CD8-positive, alpha-beta memory T cell (primary cell): ENCODE results near the gene ANKRD23. TPM values are rescaled to one million over a fixed set of nuclear protein-coding genes. Genes with fewer than 3 reads are reported as not detected.

ENCODE experiments used
- CTCF ChIA-PET: fragments of 350-600 bp; sonication (Branson Sonifier 250); formaldehyde crosslinking; loops from one replicate; lab custom pipeline; 2021; ENCODE audit warnings: antibody characterized with exemption; lab: Charles Lee
- POLR2A ChIA-PET: fragments of 350-600 bp; sonication (Branson Sonifier 250); formaldehyde crosslinking; loops from one replicate; lab custom pipeline; 2021; ENCODE audit warnings: antibody characterized with exemption; lab: Charles Lee
- DNase-seq, 5 donors: peaks; one replicate each; pipeline versions ENCODE4 v3.0.0 to v3.0.0-alpha.2; 2020 to 2022; ENCODE audit warnings: mixed read lengths in 1 of 5
- H3K27ac ChIP-seq: one replicate; pipeline ENCODE4 v1.7.0; 2013; ENCODE audit warnings: low read depth, mild to moderate bottlenecking, low read length, moderate library complexity
- H3K27me3 ChIP-seq: 2 replicates; pipeline ENCODE4 v1.7.0; 2013; ENCODE audit warnings: low read length, mild to moderate bottlenecking; ENCODE audit not compliant: insufficient read depth, poor library complexity, severe bottlenecking
- H3K36me3 ChIP-seq: 2 replicates; pipeline ENCODE4 v1.7.0; 2013; ENCODE audit warnings: mild to moderate bottlenecking, low read length, moderate library complexity; ENCODE audit not compliant: insufficient read depth
- H3K4me1 ChIP-seq: 2 replicates; pipeline ENCODE4 v1.7.0; 2013; ENCODE audit warnings: mild to moderate bottlenecking, low read length, moderate library complexity; ENCODE audit not compliant: insufficient read depth
- H3K4me3 ChIP-seq: 2 replicates; pipeline ENCODE4 v1.7.0; 2013; ENCODE audit warnings: mild to moderate bottlenecking, low read length
- H3K9me3 ChIP-seq: 2 replicates; pipeline ENCODE4 v1.7.0; 2013; ENCODE audit warnings: mild to moderate bottlenecking, low read length
- H3K27ac Mint-ChIP-seq, 8 donors: one replicate each; pipeline ENCODE4 v1.8.0; 2020 to 2021; ENCODE audit warnings: mixed read lengths in 8 of 8, mild to moderate bottlenecking in 6 of 8, inconsistent platforms in 3 of 8, moderate library complexity in 3 of 8
- H3K27me3 Mint-ChIP-seq, 2 donors: one replicate each; pipeline ENCODE4 v1.8.0; 2020 to 2021; ENCODE audit warnings: mixed read lengths in 2 of 2, mild to moderate bottlenecking in 1 of 2, moderate library complexity in 1 of 2
- H3K36me3 Mint-ChIP-seq, 3 donors: one replicate each; pipeline ENCODE4 v1.8.0; 2020 to 2021; ENCODE audit warnings: mixed read lengths in 3 of 3, inconsistent platforms in 1 of 3, mild to moderate bottlenecking in 1 of 3
- H3K4me1 Mint-ChIP-seq, 3 donors: one replicate each; pipeline ENCODE4 v1.8.0; 2020 to 2021; ENCODE audit warnings: mixed read lengths in 3 of 3, inconsistent platforms in 1 of 3, mild to moderate bottlenecking in 1 of 3
- H3K4me3 Mint-ChIP-seq, 7 donors: one replicate each; pipeline ENCODE4 v1.8.0; 2020 to 2021; ENCODE audit warnings: mixed read lengths in 7 of 7, mild to moderate bottlenecking in 6 of 7, moderate library complexity in 4 of 7, inconsistent platforms in 2 of 7
- H3K9me3 Mint-ChIP-seq, 5 donors: one replicate each; pipeline ENCODE4 v1.8.0; 2020 to 2022; ENCODE audit warnings: mixed read lengths in 5 of 5, mild to moderate bottlenecking in 3 of 5, moderate library complexity in 2 of 5, inconsistent platforms in 1 of 5
- polyA plus RNA-seq: library from polyadenylated mRNA; unstranded; fragments of 300-500 nt; fragmentation: Illumina TruSeq; gene quantifications from one replicate; pipeline ENCODE4 v1.2.3, GENCODE V29; 2021
- total RNA-seq, 2 experiments: library from RNA; stranded (reverse); gene quantifications; one replicate each; pipeline ENCODE4 v1.2.3, GENCODE V29; 2021

ANKRD23 gene
- total and polyA plus RNA-seq, 3 experiments from 2014 or later: 0.47 to 3.9 (median 3.8) TPM

GRCh38 chr2:96869281-96869821, 25.5 kb upstream of the ANKRD23 start:
- Mint-ChIP-seq H3K27ac (no peak overlapping the region), H3K36me3 (peaks cover 0 to 41% (median 2%) of the 10 kb centered on the region in 3 donors), H3K4me3 (peak overlapping the region in 5 of 7 donors; percentile 51 to 97 (median 91)), H3K4me1 (peaks cover 34 to 64% (median 49%) of the 10 kb centered on the region in 3 donors), H3K27me3 (no peaks in the 10 kb centered on the region), H3K9me3 (no peaks in the 10 kb centered on the region)
- Histone ChIP-seq H3K36me3 (peaks cover 12% of the 10 kb centered on the region), H3K27ac (peak overlapping the region; percentile 77), H3K9me3 (no peaks in the 10 kb centered on the region), H3K4me3 (peak overlapping the region; percentile 63), H3K27me3 (no peaks in the 10 kb centered on the region), H3K4me1 (peaks cover 33% of the 10 kb centered on the region)
- POLR2A ChIA-PET: interaction anchor here (0.8 to 1.7 kb wide), 7 partner anchors 12 to 93 kb away, joined by 3 to 11 read pairs (median 5); partner anchors contain the start of genes ANKRD39 and CNNM3
- no peak for DNase-seq
- CTCF ChIA-PET: interaction anchor here (0.9 to 14.3 kb wide), 6 partner anchors 12 to 93 kb away, joined by 3 to 358 read pairs (median 10); partner anchors contain the start of gene ANKRD39

GRCh38 chr2:96868555-96869280, 24.9 kb upstream of the ANKRD23 start:
- H3K4me1 ChIP-seq: peaks cover 27% of the 10 kb centered on the region
- Mint-ChIP-seq H3K36me3 (peaks cover 0 to 47% (median 2%) of the 10 kb centered on the region in 3 donors), H3K9me3 (no peaks in the 10 kb centered on the region), H3K4me3 (peak overlapping the region; percentile 80 to 95 (median 88)), H3K4me1 (peaks cover 29 to 57% (median 46%) of the 10 kb centered on the region in 3 donors), H3K27ac (peak overlapping the region in 7 of 8 donors; percentile 63 to 98 (median 86)), H3K27me3 (no peaks in the 10 kb centered on the region)
- peak; percentile 45 to 79 (median 61) for DNase-seq
- no peaks in the 10 kb centered on the region for H3K27me3 ChIP-seq
- peak overlapping the region; percentile 77 for H3K27ac ChIP-seq
- no peaks in the 10 kb centered on the region for H3K9me3 ChIP-seq
- peak overlapping the region; percentile 63 for H3K4me3 ChIP-seq
- CTCF ChIA-PET: interaction anchor here (0.6 to 14.3 kb wide), 9 partner anchors 9 to 93 kb away, joined by 3 to 358 read pairs (median 4); partner anchors contain the start of gene ANKRD39
- peaks cover 12% of the 10 kb centered on the region for H3K36me3 ChIP-seq
- POLR2A ChIA-PET: interaction anchor here (0.6 to 1.7 kb wide), 10 partner anchors 11 to 94 kb away, joined by 3 to 11 read pairs (median 5); partner anchors contain the start of genes ANKRD39 and CNNM3

GRCh38 chr2:96867756-96868554, 24.1 kb upstream of the ANKRD23 start:
- ChIA-PET POLR2A (interaction anchor here (0.6 to 1.7 kb wide), 11 partner anchors 10 to 95 kb away, joined by 3 to 11 read pairs (median 5); partner anchors contain the start of genes ANKRD39 and CNNM3), CTCF (interaction anchor here (0.6 to 14.3 kb wide), 10 partner anchors 10 to 94 kb away, joined by 3 to 358 read pairs (median 4); partner anchors contain the start of gene ANKRD39)
- Mint-ChIP-seq H3K9me3 (no peaks in the 10 kb centered on the region), H3K4me3 (peak overlapping the region; percentile 80 to 95 (median 88)), H3K27me3 (no peaks in the 10 kb centered on the region), H3K27ac (peak overlapping the region; percentile 63 to 98 (median 84)), H3K36me3 (peaks cover 0 to 55% (median 5%) of the 10 kb centered on the region in 3 donors), H3K4me1 (peaks cover 31 to 55% (median 41%) of the 10 kb centered on the region in 3 donors)
- peak overlapping the region; percentile 63 for H3K4me3 ChIP-seq
- H3K27me3 ChIP-seq: no peaks in the 10 kb centered on the region
- H3K9me3 ChIP-seq: no peaks in the 10 kb centered on the region
- peaks cover 17% of the 10 kb centered on the region for H3K36me3 ChIP-seq
- peak in 1 of 5 donors; percentile 26 for DNase-seq
- peaks cover 24% of the 10 kb centered on the region for H3K4me1 ChIP-seq
- H3K27ac ChIP-seq: peak overlapping the region; percentile 77

- H3K4me3 ChIP-seq: peak overlapping the region; percentile 63
- no peak for DNase-seq
- Mint-ChIP-seq H3K4me3 (peak overlapping the region; percentile 80 to 95 (median 88)), H3K9me3 (no peaks in the 10 kb centered on the region), H3K27me3 (no peaks in the 10 kb centered on the region), H3K36me3 (peaks cover 0 to 60% (median 6%) of the 10 kb centered on the region in 3 donors), H3K4me1 (peaks cover 31 to 49% (median 34%) of the 10 kb centered on the region in 3 donors), H3K27ac (peak overlapping the region; percentile 65 to 92 (median 82))
- ChIA-PET CTCF (interaction anchor here (1.2 to 14.3 kb wide), 4 partner anchors 10 to 95 kb away, joined by 4 to 358 read pairs (median 52); partner anchors contain the start of gene ANKRD39), POLR2A (interaction anchor here (0.5 to 1.1 kb wide), 3 partner anchors 9 to 95 kb away, joined by 3 to 12 read pairs (median 4); partner anchors contain the start of gene ANKRD39)
- H3K27me3 ChIP-seq: no peaks in the 10 kb centered on the region
- peak overlapping the region; percentile 77 for H3K27ac ChIP-seq
- H3K9me3 ChIP-seq: no peaks in the 10 kb centered on the region
- peaks cover 17% of the 10 kb centered on the region for H3K36me3 ChIP-seq
- H3K4me1 ChIP-seq: peaks cover 24% of the 10 kb centered on the region
Measured at GRCh38 chr2:96866986-96867755, 23.4 kb upstream of the ANKRD23 start.

GRCh38 chr2:96866586-96866985, 22.8 kb upstream of the ANKRD23 start:
- Histone ChIP-seq H3K4me3 (no peak overlapping the region), H3K36me3 (peaks cover 17% of the 10 kb centered on the region), H3K27me3 (no peaks in the 10 kb centered on the region), H3K9me3 (no peaks in the 10 kb centered on the region), H3K27ac (no peak overlapping the region), H3K4me1 (peaks cover 24% of the 10 kb centered on the region)
- Mint-ChIP-seq H3K27me3 (no peaks in the 10 kb centered on the region), H3K4me3 (peak overlapping the region; percentile 41 to 90 (median 80)), H3K4me1 (peaks cover 31 to 50% (median 37%) of the 10 kb centered on the region in 3 donors), H3K9me3 (no peaks in the 10 kb centered on the region), H3K36me3 (peaks cover 0 to 66% (median 9%) of the 10 kb centered on the region in 3 donors), H3K27ac (peak overlapping the region in 5 of 8 donors; percentile 42 to 91 (median 76))
- POLR2A ChIA-PET: interaction anchor here (0.5 to 1.1 kb wide), 3 partner anchors 9 to 96 kb away, joined by 3 to 4 read pairs (median 3); partner anchors contain the start of gene ANKRD39
- CTCF ChIA-PET: interaction anchor here (1.2 to 14.3 kb wide), 4 partner anchors 9 to 96 kb away, joined by 4 to 358 read pairs (median 52); partner anchors contain the start of gene ANKRD39
- no peak for DNase-seq

GRCh38 chr2:96866149-96866548, 22.3 kb upstream of the ANKRD23 start:
- H3K4me1 ChIP-seq: peaks cover 22% of the 10 kb centered on the region
- ChIA-PET CTCF (interaction anchor here (3.5 to 14.3 kb wide), 3 partner anchors 9 to 96 kb away, joined by 16 to 358 read pairs (median 88); partner anchors contain the start of gene ANKRD39), POLR2A (interaction anchor here (0.8 kb wide), 1 partner anchor 89 kb away, joined by 3 read pairs; no protein-coding TSS in a partner anchor)
- H3K9me3 ChIP-seq: no peaks in the 10 kb centered on the region
- Mint-ChIP-seq H3K9me3 (no peaks in the 10 kb centered on the region), H3K27ac (peak overlapping the region in 2 of 8 donors; percentile 76), H3K4me1 (peaks cover 28 to 49% (median 33%) of the 10 kb centered on the region in 3 donors), H3K36me3 (peaks cover 0 to 70% (median 10%) of the 10 kb centered on the region in 3 donors), H3K4me3 (peak overlapping the region in 2 of 7 donors; percentile 54 to 77), H3K27me3 (no peaks in the 10 kb centered on the region)
- no peak for DNase-seq
- no peak overlapping the region for H3K4me3 ChIP-seq
- no peak overlapping the region for H3K27ac ChIP-seq
- H3K36me3 ChIP-seq: peaks cover 17% of the 10 kb centered on the region
- no peaks in the 10 kb centered on the region for H3K27me3 ChIP-seq
